PFSK-1 (cell line): ENCODE data around the gene MSI2.

Experiments used
- FOXP2 ChIP-seq: optimal IDR thresholded peaks from 2 replicates; pipeline ENCODE3; 2011; ENCODE audit warnings: borderline replicate concordance, control low read depth, inconsistent platforms; ENCODE audit not compliant: insufficient read depth; ENCODE audit errors: extremely low read length, extremely low read depth
- POLR2AphosphoS5 ChIP-seq: IDR thresholded peaks from 2 replicates; pipeline ENCODE4 v1.6.1; 2012; ENCODE audit warnings: low read depth, mild to moderate bottlenecking, control low read depth, low read length, moderate library complexity
- SIN3A ChIP-seq: IDR thresholded peaks from 2 replicates; pipeline ENCODE4 v1.6.1; 2012; ENCODE audit warnings: mild to moderate bottlenecking, low read length, moderate library complexity, borderline replicate concordance; ENCODE audit not compliant: insufficient read depth
- TAF1 ChIP-seq: IDR thresholded peaks from 2 replicates; pipeline ENCODE4 v1.6.1; 2012; ENCODE audit warnings: low read length, control low read depth, borderline replicate concordance; ENCODE audit not compliant: insufficient read depth
- TF ChIP-seq, protein P1 (sequence below), 2 experiments: IDR thresholded peaks; 2 replicates each; pipeline versions ENCODE4 v1.6.1 to v1.8.0; 2011 to 2012; ENCODE audit warnings: low read depth in 2 of 2, low read length in 2 of 2, control low read depth in 1 of 2, inconsistent platforms in 1 of 2, mild to moderate bottlenecking in 1 of 2, moderate library complexity in 1 of 2; ENCODE audit not compliant: insufficient read depth in 1 of 2

The MSI2 gene

DNA sequence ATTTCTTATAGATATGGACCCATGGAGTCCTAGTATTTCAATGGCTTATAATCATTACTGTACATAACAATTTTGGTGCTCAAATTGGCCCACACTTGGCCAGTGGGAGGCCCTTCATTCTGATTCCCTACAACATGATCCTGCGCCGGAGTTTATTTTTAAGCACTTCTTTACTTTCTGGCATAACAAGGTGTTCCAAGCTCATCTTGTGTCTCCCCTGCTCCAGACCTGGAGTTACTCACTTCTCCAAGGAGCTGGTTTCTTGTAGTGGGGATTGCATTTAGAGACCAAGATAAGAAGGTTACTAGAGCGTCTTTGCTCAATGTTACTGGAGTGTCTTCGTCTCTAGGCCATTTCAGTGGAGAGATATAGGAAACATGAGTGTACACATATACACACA lies 87.9 kb downstream of the MSI2 start:
- no peak for TF ChIP-seq SIN3A
- TF ChIP-seq TAF1: no peak
- no peak for TF ChIP-seq POLR2AphosphoS5
- no peak for TF ChIP-seq FOXP2
- TF ChIP-seq, protein P1, sequence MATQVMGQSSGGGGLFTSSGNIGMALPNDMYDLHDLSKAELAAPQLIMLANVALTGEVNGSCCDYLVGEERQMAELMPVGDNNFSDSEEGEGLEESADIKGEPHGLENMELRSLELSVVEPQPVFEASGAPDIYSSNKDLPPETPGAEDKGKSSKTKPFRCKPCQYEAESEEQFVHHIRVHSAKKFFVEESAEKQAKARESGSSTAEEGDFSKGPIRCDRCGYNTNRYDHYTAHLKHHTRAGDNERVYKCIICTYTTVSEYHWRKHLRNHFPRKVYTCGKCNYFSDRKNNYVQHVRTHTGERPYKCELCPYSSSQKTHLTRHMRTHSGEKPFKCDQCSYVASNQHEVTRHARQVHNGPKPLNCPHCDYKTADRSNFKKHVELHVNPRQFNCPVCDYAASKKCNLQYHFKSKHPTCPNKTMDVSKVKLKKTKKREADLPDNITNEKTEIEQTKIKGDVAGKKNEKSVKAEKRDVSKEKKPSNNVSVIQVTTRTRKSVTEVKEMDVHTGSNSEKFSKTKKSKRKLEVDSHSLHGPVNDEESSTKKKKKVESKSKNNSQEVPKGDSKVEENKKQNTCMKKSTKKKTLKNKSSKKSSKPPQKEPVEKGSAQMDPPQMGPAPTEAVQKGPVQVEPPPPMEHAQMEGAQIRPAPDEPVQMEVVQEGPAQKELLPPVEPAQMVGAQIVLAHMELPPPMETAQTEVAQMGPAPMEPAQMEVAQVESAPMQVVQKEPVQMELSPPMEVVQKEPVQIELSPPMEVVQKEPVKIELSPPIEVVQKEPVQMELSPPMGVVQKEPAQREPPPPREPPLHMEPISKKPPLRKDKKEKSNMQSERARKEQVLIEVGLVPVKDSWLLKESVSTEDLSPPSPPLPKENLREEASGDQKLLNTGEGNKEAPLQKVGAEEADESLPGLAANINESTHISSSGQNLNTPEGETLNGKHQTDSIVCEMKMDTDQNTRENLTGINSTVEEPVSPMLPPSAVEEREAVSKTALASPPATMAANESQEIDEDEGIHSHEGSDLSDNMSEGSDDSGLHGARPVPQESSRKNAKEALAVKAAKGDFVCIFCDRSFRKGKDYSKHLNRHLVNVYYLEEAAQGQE (IDR thresholded peaks at IDR 0.05; ENCODE audit: insufficient read depth in 1 of 2, low read depth in 2 of 2, low read length in 2 of 2): no peak

DNA sequence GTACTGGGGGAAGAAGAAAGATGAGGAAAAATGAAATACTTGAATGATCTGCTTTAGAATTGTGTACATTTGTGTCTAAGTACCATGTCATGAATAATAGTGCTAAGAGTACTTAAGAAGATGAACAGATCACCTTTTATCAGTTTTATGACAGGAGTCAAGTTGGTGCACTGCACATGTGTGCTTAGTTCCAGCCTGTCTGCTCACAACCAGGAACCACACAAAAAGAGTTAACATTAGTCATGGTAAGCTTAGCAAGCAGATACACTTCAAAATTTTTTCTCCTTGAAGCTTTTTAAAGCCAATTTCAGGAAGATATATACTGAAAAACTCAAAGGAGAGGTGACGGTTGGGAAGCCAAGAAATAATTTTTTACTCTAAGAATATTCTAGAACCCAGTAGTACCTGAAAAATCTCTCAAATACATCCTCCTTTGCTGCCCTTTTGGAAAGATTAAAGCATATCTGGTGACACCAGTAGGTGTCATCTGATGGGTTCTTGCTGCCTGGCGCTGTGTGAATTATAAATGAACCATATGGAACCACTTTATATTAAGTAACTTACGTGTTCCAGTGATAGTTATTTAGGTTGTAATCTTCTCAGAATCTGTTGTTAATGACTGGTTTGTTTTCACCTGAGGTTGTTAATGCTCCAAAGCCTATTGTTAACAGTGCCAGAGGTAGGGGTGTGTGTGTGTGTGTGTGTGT lies 93.4 kb downstream of the MSI2 start:
- TF ChIP-seq POLR2AphosphoS5 (no peak), TAF1 (no peak), SIN3A (no peak), FOXP2 (no peak)
- TF ChIP-seq, protein P1 (IDR thresholded peaks at IDR 0.05; ENCODE audit: insufficient read depth in 1 of 2, low read depth in 2 of 2, low read length in 2 of 2): no peak

DNA sequence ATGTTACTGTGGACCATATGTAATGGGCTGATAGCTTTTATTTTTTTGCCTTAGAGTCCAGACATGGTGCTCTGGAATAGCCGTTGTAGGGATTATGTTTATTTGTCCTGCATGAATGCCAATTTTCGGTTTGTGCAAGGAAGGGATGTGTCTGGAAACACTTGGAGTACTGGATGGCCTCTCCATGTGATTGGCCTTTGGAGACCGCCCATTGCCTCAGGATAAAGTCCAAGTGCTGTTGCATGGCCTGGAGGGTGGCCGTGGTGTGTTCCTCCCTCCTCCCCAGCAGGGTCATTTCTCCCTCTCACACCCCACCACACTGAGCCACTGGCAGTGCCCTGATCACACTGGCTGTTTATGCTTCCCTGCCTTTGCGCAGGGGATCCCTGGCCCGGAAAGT lies 93.9 kb downstream of the MSI2 start:
- TF ChIP-seq, protein P1 (IDR thresholded peaks at IDR 0.05; ENCODE audit: insufficient read depth in 1 of 2, low read depth in 2 of 2, low read length in 2 of 2): no peak
- TF ChIP-seq SIN3A (no peak), FOXP2 (no peak), TAF1 (no peak), POLR2AphosphoS5 (no peak)

DNA sequence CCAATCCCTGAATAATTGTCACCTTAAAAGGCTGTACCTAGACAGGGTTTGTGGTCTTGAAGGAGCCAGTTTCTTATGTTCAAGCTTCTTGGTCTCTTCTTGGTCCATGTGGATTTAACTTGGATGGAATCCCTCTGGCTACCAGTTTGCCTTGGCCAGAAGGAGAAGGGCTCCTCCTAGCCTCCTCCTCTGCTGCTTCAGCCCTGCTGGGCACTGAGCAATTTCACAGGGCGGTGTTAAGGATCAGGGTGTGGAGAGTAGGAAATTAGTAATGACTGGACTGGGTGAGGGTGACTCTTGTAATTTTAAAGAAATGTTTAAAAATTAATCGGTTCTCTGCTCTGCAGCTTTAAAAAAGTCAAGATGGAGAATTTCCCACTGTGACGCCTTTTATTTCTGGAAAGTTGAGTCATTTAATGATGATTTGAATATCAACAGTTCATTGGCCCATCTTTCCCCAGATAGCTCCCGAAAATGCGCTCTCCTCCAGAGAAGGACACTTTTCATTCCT lies 96.4 kb downstream of the MSI2 start:
- TF ChIP-seq SIN3A (no peak), TAF1 (no peak), FOXP2 (no peak), POLR2AphosphoS5 (no peak)
- TF ChIP-seq, protein P1 (IDR thresholded peaks at IDR 0.05; ENCODE audit: insufficient read depth in 1 of 2, low read depth in 2 of 2, low read length in 2 of 2): no peak
